DND-41 (cell line): ENCODE measurements around the gene ANKRD18A.

Experiments used
- ATAC-seq: fragments of 200-7000 bp; cut with Tn5 transposase; 3 replicates; pipeline ENCODE4 v1.9.1; 2021; ENCODE audit warnings: low read depth; ENCODE audit not compliant: insufficient read depth
- DNase-seq: peaks from one replicate; pipeline ENCODE4 v3.0.0-alpha.2; 2020
- H2AFZ ChIP-seq: 2 replicates; pipeline ENCODE4 v1.6.0; 2012; ENCODE audit warnings: low read depth, low read length
- H3K27ac ChIP-seq: 2 replicates; pipeline ENCODE4 v1.5.1; 2012; ENCODE audit warnings: low read length, inconsistent platforms
- H3K27me3 ChIP-seq: fragments of 200-600 bp; sonication (generic); 2 replicates; pipeline ENCODE4 v1.6.0; 2012; ENCODE audit warnings: low read length, mild to moderate bottlenecking, inconsistent platforms; ENCODE audit not compliant: insufficient read depth, poor library complexity
- H3K36me3 ChIP-seq: 2 replicates; pipeline ENCODE4 v1.5.1; 2012; ENCODE audit warnings: low read length, inconsistent platforms; ENCODE audit not compliant: insufficient read depth
- H3K4me1 ChIP-seq: 2 replicates; pipeline ENCODE4 v1.5.1; 2012; ENCODE audit warnings: mild to moderate bottlenecking, low read length; ENCODE audit not compliant: insufficient read depth
- H3K4me2 ChIP-seq: 2 replicates; pipeline ENCODE4 v1.6.0; 2012; ENCODE audit warnings: mild to moderate bottlenecking, moderate library complexity, low read length, inconsistent platforms; ENCODE audit not compliant: insufficient read depth
- H3K4me3 ChIP-seq, 2 experiments: fragments of 200-600 bp in 1 of 2; shearing (Covaris generic) in 1 of 2; 2 replicates each; pipeline ENCODE4 v1.5.1; 2012 to 2016; ENCODE audit warnings: inconsistent platforms in 2 of 2, low read length in 2 of 2, mild to moderate bottlenecking in 2 of 2, low read depth in 1 of 2, moderate library complexity in 1 of 2
- H3K79me2 ChIP-seq: 2 replicates; pipeline ENCODE4 v1.6.0; 2012; ENCODE audit warnings: low read length, inconsistent platforms; ENCODE audit not compliant: insufficient read depth
- H3K9ac ChIP-seq: 2 replicates; pipeline ENCODE4 v1.6.0; 2012; ENCODE audit warnings: low read depth, mild to moderate bottlenecking, inconsistent platforms, low read length, moderate library complexity
- H3K9me3 ChIP-seq: 2 replicates; pipeline ENCODE4 v1.5.1; 2012; ENCODE audit warnings: low read length, moderate library complexity, mild to moderate bottlenecking, inconsistent platforms; ENCODE audit not compliant: insufficient read depth, severe bottlenecking
- H4K20me1 ChIP-seq: 2 replicates; pipeline ENCODE4 v1.6.0; 2012; ENCODE audit warnings: low read length; ENCODE audit not compliant: insufficient read depth
- CTCF ChIP-seq: IDR thresholded peaks from 2 replicates; pipeline ENCODE4 v1.5.1; 2012; ENCODE audit warnings: borderline replicate concordance, low read length, moderate library complexity, mild to moderate bottlenecking; ENCODE audit not compliant: poor library complexity, severe bottlenecking; ENCODE audit errors: extremely low read depth
- EZH2 ChIP-seq: IDR thresholded peaks from 3 replicates; pipeline ENCODE4 v1.6.1; 2012; ENCODE audit warnings: borderline replicate concordance, low read depth, mild to moderate bottlenecking, moderate library complexity, low read length, inconsistent platforms; ENCODE audit not compliant: severe bottlenecking

Gene ANKRD18A

GRCh38 chr9:38659538-38659937 is 39.1 kb upstream of the ANKRD18A start:
- DNase-seq (no peak), ATAC-seq (no peak)
- no peak overlapping the region for H3K4me3 ChIP-seq
- H3K36me3 ChIP-seq, result no peaks in the 10 kb centered on the region
- H3K27ac ChIP-seq, result no peak overlapping the region
- no peak overlapping the region for H2AFZ ChIP-seq
- H4K20me1 ChIP-seq, result no peaks in the 10 kb centered on the region
- no peaks in the 10 kb centered on the region for H3K27me3 ChIP-seq
- no peak overlapping the region for H3K4me2 ChIP-seq
- TF ChIP-seq CTCF (no peak), EZH2 (no peak)
- no peaks in the 10 kb centered on the region for H3K79me2 ChIP-seq
- H3K4me1 ChIP-seq, result no peaks in the 10 kb centered on the region
- H3K9ac ChIP-seq, result no peak overlapping the region
- no peaks in the 10 kb centered on the region for H3K9me3 ChIP-seq

GRCh38 chr9:38656896-38657295 is 36.5 kb upstream of the ANKRD18A start:
- Histone ChIP-seq H3K4me1 (no peaks in the 10 kb centered on the region), H3K27me3 (no peaks in the 10 kb centered on the region), H3K79me2 (no peaks in the 10 kb centered on the region), H3K4me2 (no peak overlapping the region), H3K9ac (no peak overlapping the region), H3K36me3 (no peaks in the 10 kb centered on the region), H3K4me3 (no peak overlapping the region), H3K27ac (no peak overlapping the region), H4K20me1 (no peaks in the 10 kb centered on the region), H2AFZ (no peak overlapping the region), H3K9me3 (no peaks in the 10 kb centered on the region)
- DNase-seq (no peak), ATAC-seq (no peak)
- TF ChIP-seq EZH2 (no peak), CTCF (no peak)

GRCh38 chr9:38652486-38652885 is 32.1 kb upstream of the ANKRD18A start:
- ATAC-seq, result no peak

More at GRCh38 chr9:38652486-38652885, 32.1 kb upstream of the ANKRD18A start:
- TF ChIP-seq CTCF (no peak), EZH2 (no peak)
- no peaks in the 10 kb centered on the region for H3K79me2 ChIP-seq
- no peaks in the 10 kb centered on the region for H3K27me3 ChIP-seq
- DNase-seq, result no peak
- no peak overlapping the region for H3K4me2 ChIP-seq
- H3K4me3 ChIP-seq, result no peak overlapping the region
- H3K36me3 ChIP-seq, result no peaks in the 10 kb centered on the region
- H2AFZ ChIP-seq, result no peak overlapping the region
- H3K9me3 ChIP-seq, result no peaks in the 10 kb centered on the region
- H3K4me1 ChIP-seq, result no peaks in the 10 kb centered on the region
- no peak overlapping the region for H3K27ac ChIP-seq
- no peak overlapping the region for H3K9ac ChIP-seq
- no peaks in the 10 kb centered on the region for H4K20me1 ChIP-seq
